ENCODE results near the gene GAS2L1.
A peak's percentile ranks its signal among the peaks of the same experiment; 100 is the strongest.

GAS2L1 gene

DNA sequence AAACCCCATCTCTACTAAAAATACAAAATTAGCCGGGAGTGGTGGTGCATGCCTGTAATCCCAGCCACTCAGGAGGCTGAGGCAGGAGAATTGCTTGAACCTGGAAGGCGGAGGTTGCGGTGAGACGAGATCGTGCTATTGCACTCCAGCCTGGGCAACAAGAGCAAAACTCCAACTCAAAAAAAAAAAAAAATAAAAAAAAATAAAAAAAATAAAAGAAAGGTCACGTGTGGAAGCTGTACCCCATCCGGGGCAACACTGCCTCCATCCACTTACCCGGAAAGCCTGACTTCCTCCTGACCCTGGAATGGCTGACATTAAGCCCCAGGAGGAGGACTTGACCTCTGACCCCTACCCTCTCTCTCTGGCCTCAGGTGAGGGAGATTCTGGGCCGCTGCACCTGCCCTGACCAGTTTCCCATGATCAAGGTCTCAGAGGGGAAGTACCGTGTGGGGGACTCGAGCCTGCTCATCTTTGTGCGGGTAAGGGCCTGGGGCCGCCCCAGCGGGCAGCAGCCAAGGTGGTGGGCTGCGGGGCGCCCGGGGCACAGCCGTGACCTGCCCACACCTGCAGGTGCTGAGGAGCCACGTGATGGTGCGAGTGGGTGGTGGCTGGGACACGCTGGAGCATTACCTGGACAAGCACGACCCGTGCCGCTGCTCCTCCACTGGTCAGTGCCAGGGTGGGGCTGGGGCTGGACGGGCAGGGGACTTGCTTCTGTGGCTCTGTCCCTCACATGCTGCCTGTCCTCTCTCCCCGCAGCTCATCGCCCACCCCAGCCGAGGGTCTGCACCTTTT is 3.8 kb downstream of the GAS2L1 start:
- no peak for DNase-seq

DNA sequence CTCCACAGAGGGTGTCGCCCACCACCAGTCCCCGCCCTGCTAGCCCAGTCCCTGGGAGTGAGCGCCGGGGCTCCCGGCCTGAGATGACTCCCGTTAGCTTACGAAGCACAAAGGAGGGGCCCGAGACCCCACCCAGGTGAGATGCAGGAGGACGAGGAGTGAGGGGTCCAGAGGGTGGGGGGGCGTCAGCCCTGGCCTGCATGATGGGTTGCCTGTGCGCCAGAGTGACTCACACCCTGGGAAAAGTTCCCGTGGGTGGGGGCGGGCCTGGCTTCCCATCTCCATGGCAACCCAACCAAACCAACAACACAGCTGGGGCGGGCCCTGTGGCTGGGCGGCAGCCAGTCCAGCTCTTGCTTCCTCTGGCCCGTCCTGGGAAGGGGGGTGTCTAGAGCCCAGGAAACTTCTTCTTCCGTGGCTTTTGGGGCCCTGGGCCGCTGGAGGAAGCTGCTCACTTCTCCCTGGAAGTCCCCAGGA is 4.5 kb downstream of the GAS2L1 start:
- peak; percentile 18 for DNase-seq

DNA sequence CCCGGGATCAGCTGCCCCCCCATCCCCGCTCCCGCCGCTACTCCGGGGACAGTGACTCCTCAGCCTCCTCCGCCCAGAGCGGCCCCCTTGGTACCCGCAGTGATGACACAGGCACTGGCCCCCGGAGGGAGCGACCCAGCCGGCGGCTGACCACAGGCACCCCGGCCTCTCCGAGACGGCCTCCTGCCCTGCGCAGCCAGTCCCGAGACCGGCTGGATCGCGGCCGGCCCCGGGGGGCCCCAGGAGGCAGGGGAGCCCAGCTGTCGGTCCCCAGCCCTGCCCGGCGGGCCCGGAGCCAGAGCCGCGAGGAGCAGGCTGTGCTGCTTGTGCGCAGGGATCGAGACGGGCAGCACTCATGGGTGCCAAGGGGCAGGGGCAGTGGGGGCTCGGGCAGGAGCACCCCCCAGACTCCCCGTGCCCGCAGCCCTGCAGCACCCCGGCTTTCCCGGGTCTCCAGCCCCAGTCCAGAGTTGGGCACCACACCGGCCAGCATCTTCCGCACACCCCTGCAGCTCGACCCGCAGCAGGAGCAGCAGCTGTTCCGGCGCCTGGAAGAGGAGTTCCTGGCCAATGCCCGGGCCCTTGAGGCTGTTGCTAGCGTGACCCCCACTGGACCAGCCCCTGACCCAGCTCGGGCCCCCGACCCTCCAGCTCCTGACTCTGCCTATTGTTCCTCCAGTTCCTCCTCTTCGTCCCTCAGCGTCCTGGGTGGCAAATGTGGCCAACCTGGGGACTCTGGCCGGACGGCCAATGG is 5.2 kb downstream of the GAS2L1 start:
- no peak for DNase-seq

- no peak for DNase-seq
Observed at GRCh38 chr22:29312218-29313125, 6.0 kb downstream of the GAS2L1 start.

DNA sequence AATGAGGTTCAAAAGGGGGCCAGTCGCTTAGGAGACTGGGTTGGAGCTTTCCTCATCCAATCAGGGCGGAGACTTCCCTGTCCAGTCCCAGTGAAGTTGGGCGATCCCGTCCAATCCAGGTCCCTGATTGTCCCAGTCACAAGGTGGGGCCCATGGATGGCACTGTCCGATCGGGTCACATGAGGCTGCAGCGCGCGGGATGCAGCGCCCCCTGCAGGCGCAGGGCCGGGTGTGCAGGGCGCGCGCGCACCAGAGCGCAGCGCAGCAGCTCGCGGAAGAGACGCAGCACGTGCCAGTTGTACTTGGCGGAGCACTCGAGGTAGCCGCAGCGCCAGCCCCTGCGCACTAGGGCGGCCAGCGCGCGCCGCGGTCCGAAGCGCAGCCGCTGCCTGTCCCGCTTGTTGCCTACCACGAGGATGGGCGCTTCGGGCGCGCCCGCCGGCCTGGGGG is 6.7 kb downstream of the GAS2L1 start:
- no peak for DNase-seq

- DNase-seq, result no peak
Observed at GRCh38 chr22:29313576-29314466, 7.4 kb downstream of the GAS2L1 start.

GRCh38 chr22:29314537-29315285 is 8.3 kb downstream of the GAS2L1 start:
- DNase-seq, result no peak

DNA sequence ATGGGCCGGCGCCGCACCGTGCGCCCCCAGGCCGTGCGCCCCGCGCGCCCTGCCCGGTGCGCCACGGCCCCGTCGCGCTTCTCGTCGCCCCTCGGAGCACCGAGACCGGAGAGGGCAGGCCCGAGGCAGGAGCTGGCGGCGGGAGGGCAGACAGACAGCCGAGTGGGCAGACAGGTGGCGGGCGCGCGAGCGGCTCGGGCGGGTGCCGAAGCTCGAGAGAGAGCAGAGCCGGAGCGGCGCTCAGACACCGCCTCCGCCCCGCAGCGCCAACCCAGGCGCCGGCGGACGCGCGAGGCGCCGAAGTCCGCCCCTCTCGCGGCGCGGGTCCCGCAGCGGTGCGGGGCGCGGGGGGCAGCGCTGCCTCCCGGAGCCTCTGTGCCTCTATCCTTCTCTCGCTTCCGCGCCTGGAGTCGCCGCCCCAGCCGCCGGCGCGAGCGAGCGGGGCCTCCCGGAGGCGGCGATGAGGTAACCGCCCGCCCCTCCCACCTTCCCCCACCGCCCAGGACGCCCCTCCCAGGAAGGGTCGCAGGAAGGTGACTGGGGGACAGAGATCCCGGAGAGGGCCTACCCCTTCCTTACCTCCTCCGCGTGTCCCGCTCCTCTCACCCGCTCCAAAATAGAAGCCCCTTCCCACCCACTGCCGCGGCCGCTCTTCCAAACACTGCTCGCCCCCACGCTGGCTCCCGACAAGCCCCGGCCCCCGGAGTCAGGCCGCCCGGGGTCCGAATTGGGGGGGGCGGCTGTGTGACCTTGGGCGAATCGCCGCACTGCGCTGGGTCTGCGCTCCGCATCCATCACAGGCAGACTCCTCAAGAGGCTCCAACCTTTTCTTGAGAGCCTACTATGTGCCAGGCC is 9.1 kb downstream of the GAS2L1 start, which contains the start of gene RASL10A:
RASL10A (minus strand) TSS at position 412 of the 855 bp plus-strand sequence. CDS start 451 bp downstream, outside the sequence.
- no peak for DNase-seq

- DNase-seq, result no peak
Observed at GRCh38 chr22:29316141-29316828, 9.8 kb downstream of the GAS2L1 start.

DNA sequence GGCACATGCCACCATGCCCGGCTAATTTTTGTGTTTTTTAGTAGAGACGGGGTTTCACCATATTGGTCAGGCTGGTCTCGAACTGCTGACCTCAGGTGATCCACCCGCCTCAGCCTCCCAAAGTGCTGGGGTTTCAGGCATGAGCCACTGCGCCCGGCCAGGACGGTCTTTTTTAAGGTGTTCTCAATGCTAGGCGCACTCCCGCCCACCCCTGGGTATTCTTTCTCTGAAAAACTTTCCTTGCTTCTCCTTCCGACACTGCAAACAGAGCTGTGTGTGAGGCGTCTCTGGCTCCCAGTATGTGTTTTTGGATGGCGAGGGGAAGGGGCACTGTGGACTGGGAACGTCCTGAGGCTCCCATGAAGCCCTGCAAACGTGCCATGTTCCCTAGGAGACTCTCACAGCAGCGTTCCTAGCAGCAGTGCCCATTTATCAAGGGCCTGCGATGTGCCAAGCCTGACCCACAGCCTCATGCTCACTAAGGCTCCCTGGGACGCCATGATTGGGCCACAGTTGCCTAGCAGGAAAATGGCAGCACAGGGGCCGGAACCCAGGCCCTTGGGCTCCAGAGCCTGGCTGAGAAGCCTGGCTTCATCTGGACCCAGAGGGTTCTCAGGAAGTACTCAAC is 11.5 kb downstream of the GAS2L1 start:
- no peak for DNase-seq

DNA sequence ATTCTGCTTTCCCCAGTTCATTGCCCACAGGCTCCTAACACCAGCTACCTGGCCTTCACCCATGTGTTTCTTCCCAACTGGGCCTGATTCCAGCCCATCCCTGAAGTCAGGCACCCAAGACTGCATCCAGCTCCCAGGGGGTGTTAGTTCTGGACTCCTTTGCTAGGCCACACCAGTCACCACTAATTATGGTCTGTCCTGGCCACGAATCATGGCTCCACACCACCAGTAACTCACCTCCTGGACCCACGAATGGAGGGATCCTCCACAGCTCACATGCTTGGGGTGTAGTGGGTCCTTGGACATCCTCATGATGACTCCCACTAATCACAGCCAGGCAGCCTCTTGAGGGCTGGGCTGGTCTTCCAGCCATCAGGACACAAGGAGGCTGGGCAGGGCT is 12.6 kb downstream of the GAS2L1 start:
- no peak for DNase-seq

DNA sequence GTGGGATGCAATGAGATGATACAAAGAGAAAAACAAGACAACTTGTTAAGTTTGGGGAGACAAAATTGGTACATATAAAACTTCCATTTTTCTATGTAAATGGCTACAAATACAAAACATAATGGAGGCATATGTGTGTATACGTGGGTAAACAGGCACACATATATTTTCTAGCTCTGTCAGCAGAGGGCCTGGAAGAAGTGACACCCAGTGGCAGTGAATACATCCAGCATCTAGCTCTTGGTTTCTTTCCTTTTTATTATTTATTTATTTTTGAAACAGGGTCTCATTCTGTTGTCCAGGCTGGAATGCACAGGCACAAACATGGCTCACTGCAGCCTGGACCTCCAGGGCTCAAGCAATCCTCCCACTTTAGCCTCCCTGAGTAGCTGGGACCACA is 14.1 kb downstream of the GAS2L1 start:
- no peak for DNase-seq

GRCh38 chr22:29323641-29324040 is 17.2 kb downstream of the GAS2L1 start:
- no peak for DNase-seq

DNA sequence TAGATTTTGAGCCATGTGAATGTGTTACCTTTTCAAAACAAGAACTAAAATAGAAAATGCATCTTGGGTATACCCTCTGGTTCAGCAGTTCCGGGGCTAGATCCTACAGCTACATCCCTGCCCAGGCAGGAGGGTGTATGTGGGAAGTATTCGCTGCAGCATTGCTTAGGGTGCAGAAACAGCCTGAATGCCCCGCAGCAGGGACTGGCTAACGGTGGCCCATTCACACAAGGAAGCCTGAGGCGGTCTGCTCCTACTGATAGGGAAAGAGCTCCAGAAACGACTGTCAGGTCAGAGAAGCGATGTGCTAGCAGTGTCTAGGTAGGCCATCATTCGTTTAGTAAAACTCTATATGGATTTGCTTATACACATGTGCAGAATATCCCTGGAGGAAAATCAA is 18.9 kb downstream of the GAS2L1 start:
- no peak for DNase-seq

DNA sequence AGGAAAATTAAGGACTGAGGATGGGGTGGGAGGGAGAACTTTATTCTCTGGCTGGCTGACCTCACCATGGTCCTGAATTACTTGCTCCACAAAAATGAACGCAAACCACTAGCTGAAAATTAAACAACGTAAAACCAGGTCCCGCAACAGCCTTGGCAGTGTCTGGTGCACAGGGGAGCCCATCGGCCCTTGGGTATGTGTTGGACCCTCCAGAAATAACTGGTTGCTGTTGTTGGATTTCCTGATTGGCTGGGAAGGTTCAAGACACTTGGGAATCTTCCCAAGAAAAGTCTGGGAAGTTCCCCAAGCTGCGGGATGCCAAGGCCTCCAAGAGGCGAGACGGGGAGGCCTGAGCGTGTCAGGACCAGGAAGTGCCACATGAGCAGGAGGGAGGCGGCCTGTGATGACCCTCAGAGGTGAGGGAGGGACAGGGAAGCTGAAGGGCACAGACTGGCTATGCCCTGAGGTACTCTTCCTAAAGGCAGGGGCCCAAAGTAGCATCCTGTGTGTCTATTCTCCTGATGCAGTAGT is 19.4 kb downstream of the GAS2L1 start:
- DNase-seq, result no peak

DNA sequence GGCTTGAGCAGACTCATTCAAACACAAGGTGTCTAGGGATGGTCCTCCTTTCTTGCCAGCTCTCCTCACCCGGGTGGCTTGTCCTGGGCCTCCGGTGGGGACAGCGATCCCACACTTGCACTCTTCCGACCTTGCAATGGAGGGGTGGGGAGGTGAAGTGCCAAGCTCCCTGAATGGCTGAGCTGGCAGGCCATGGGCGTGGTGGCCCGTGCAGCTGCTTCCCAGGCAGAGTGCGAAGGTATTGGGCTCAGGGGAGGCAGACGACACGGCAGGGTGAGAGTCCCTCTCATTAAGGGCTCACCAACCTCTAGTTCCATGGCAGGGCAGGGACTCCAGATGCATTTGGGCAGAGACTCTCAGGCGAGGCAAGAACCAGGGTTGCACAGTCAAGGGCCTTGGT is 20.0 kb downstream of the GAS2L1 start:
- DNase-seq, result no peak

- DNase-seq, result no peak
Observed at GRCh38 chr22:29327089-29327764, 20.8 kb downstream of the GAS2L1 start.

DNA sequence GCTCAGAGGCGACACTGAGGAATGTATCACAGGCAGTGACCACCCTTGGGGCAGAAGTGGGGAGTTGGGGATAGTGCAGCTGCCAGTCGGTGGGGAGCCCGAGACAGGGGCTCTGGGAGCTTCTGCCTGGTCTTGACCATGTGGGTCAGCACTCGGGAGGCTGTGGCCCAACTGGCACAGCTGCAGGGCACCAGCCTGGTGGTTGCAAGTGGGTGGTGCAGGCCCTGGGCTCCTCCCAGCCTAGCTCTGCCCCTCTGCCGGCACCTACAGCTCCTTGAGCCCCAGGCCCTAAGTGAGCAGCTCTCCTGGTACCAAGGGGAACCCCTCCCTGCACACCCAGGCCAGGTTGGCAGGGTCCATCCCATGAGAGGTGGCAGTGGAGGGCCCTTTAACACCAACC is 21.6 kb downstream of the GAS2L1 start:
- no peak for DNase-seq

Data from T-helper 9 cell (primary cell).